H9 (cell line): ENCODE results near the gene NT5C2. TPM values are rescaled to one million over a fixed set of nuclear protein-coding genes. Genes with fewer than 3 reads are reported as not detected.
A peak's percentile ranks its signal among the peaks of the same experiment; 100 is the strongest.

Experiments
- DNase-seq: peaks from one replicate; pipeline ENCODE4 v3.0.0-alpha.2; 2017
- H2AFZ ChIP-seq: one replicate; pipeline ENCODE4 v1.6.1; 2013; ENCODE audit warnings: mild to moderate bottlenecking, low read length, control low read depth, moderate library complexity
- H2AK5ac ChIP-seq: 2 replicates; pipeline ENCODE4 v1.6.1; 2013; ENCODE audit warnings: low read length, control low read depth, mixed read lengths; ENCODE audit not compliant: insufficient read length
- H2BK120ac ChIP-seq: one replicate; pipeline ENCODE4 v1.6.1; 2013; ENCODE audit warnings: low read depth, mild to moderate bottlenecking, low read length, control low read depth, inconsistent platforms; ENCODE audit not compliant: poor library complexity, severe bottlenecking
- H2BK12ac ChIP-seq: 2 replicates; pipeline ENCODE4 v1.6.1; 2013; ENCODE audit warnings: low read length, control low read depth, mixed read lengths, low read depth; ENCODE audit not compliant: insufficient read length
- H2BK15ac ChIP-seq: 2 replicates; pipeline ENCODE4 v1.6.1; 2013; ENCODE audit warnings: low read depth, low read length, control low read depth
- H2BK20ac ChIP-seq: one replicate; pipeline ENCODE4 v1.6.1; 2013; ENCODE audit warnings: low read depth, mild to moderate bottlenecking, low read length, control low read depth, inconsistent platforms; ENCODE audit not compliant: poor library complexity, severe bottlenecking
- H2BK5ac ChIP-seq: 2 replicates; pipeline ENCODE4 v1.6.1; 2013; ENCODE audit warnings: low read length, control low read depth, mixed read lengths; ENCODE audit not compliant: insufficient read length
- H3K14ac ChIP-seq: 2 replicates; pipeline ENCODE4 v1.6.1; 2013; ENCODE audit warnings: low read length, control low read depth; ENCODE audit not compliant: insufficient read depth
- H3K18ac ChIP-seq: 2 replicates; pipeline ENCODE4 v1.6.1; 2013; ENCODE audit warnings: low read depth, mild to moderate bottlenecking, mixed read lengths, low read length, control low read depth; ENCODE audit not compliant: insufficient read length
- H3K23ac ChIP-seq: 2 replicates; pipeline ENCODE4 v1.6.1; 2013; ENCODE audit warnings: low read length, control low read depth, mixed read lengths, low read depth; ENCODE audit not compliant: insufficient read length
- H3K23me2 ChIP-seq: 2 replicates; pipeline ENCODE4 v1.6.1; 2013; ENCODE audit warnings: low read depth, mild to moderate bottlenecking, mixed read lengths, low read length, control low read depth; ENCODE audit not compliant: insufficient read length, poor library complexity, severe bottlenecking
- H3K27ac ChIP-seq: 2 replicates; pipeline ENCODE4 v1.5.1; 2013; ENCODE audit warnings: low read length, control low read depth, mixed read lengths, low read depth; ENCODE audit not compliant: insufficient read length
- H3K27me3 ChIP-seq: 2 replicates; pipeline ENCODE4 v1.6.1; 2013; ENCODE audit warnings: low read length, control low read depth, inconsistent platforms; ENCODE audit not compliant: insufficient read depth
- H3K4ac ChIP-seq: 2 replicates; pipeline ENCODE4 v1.6.1; 2013; ENCODE audit warnings: low read depth, mild to moderate bottlenecking, control low read depth, inconsistent platforms, low read length, moderate library complexity
- H3K4me1 ChIP-seq: 2 replicates; pipeline ENCODE4 v1.6.1; 2013; ENCODE audit warnings: low read length, control low read depth, inconsistent platforms; ENCODE audit not compliant: insufficient read depth
- H3K4me2 ChIP-seq: 2 replicates; pipeline ENCODE4 v1.6.1; 2013; ENCODE audit warnings: low read length, control low read depth, mixed read lengths; ENCODE audit not compliant: insufficient read length, insufficient read depth
- H3K56ac ChIP-seq: 2 replicates; pipeline ENCODE4 v1.6.1; 2013; ENCODE audit warnings: low read depth, mild to moderate bottlenecking, mixed read lengths, low read length, control low read depth; ENCODE audit not compliant: insufficient read length
- H3K79me1 ChIP-seq: 2 replicates; pipeline ENCODE4 v1.6.1; 2013; ENCODE audit warnings: low read depth, mild to moderate bottlenecking, moderate library complexity, low read length, control low read depth, inconsistent platforms; ENCODE audit not compliant: insufficient read depth, poor library complexity, severe bottlenecking
- H3K79me2 ChIP-seq: 2 replicates; pipeline ENCODE4 v1.6.1; 2013; ENCODE audit warnings: low read length, control low read depth, inconsistent platforms; ENCODE audit not compliant: insufficient read depth
- H3K9ac ChIP-seq: 2 replicates; pipeline ENCODE4 v1.6.1; 2013; ENCODE audit warnings: low read length, control low read depth, mixed read lengths; ENCODE audit not compliant: insufficient read length; ENCODE audit errors: extremely low read depth
- H3K9me3 ChIP-seq: one replicate; pipeline ENCODE4 v1.6.1; 2013; ENCODE audit warnings: low read depth, low read length, inconsistent platforms; ENCODE audit not compliant: control insufficient read depth
- H3T11ph ChIP-seq: one replicate; pipeline ENCODE4 v1.6.1; 2013; ENCODE audit warnings: mild to moderate bottlenecking, low read length, control low read depth, inconsistent platforms
- H4K20me1 ChIP-seq: one replicate; pipeline ENCODE4 v1.6.1; 2013; ENCODE audit not compliant: control insufficient read depth, insufficient read length, insufficient read depth
- H4K5ac ChIP-seq: 2 replicates; pipeline ENCODE4 v1.6.1; 2013; ENCODE audit warnings: low read depth, mild to moderate bottlenecking, mixed read lengths, low read length, control low read depth; ENCODE audit not compliant: insufficient read length
- H4K8ac ChIP-seq: replicated peaks from 2 replicates; pipeline ENCODE4 v1.6.1; 2013; ENCODE audit warnings: low read length, control low read depth, mixed read lengths, low read depth; ENCODE audit not compliant: insufficient read length
- H4K91ac ChIP-seq: 2 replicates; pipeline ENCODE4 v1.6.1; 2013; ENCODE audit warnings: low read depth, mild to moderate bottlenecking, moderate library complexity, mixed read lengths, low read length, control low read depth; ENCODE audit not compliant: insufficient read length
- H3K27ac Mint-ChIP-seq, 3 experiments: 2 replicates in 2 of 3; 3 replicates in 1 of 3; pipeline ENCODE4 v1.8.0; 2020 to 2021; ENCODE audit warnings: mixed read lengths in 3 of 3, mild to moderate bottlenecking in 1 of 3, moderate library complexity in 1 of 3
- H3K27me3 Mint-ChIP-seq: 2 replicates; pipeline ENCODE4 v1.8.0; 2021; ENCODE audit warnings: low read depth, mild to moderate bottlenecking, moderate library complexity, mixed read lengths
- H3K36me3 Mint-ChIP-seq, 3 experiments: 2 replicates in 2 of 3; 3 replicates in 1 of 3; pipeline ENCODE4 v1.8.0; 2020 to 2021; ENCODE audit warnings: low read depth in 3 of 3, mixed read lengths in 3 of 3; ENCODE audit not compliant: insufficient read depth in 1 of 3
- H3K4me1 Mint-ChIP-seq, 2 experiments: 2 replicates each; pipeline ENCODE4 v1.8.0; 2020; ENCODE audit warnings: mixed read lengths in 2 of 2
- H3K4me3 Mint-ChIP-seq, 2 experiments: 2 replicates in 1 of 2; 3 replicates in 1 of 2; pipeline ENCODE4 v1.8.0; 2020 to 2021; ENCODE audit warnings: mild to moderate bottlenecking in 2 of 2, mixed read lengths in 2 of 2, moderate library complexity in 1 of 2
- H3K9me3 Mint-ChIP-seq, 2 experiments: 2 replicates in 1 of 2; 3 replicates in 1 of 2; pipeline ENCODE4 v1.8.0; 2020; ENCODE audit warnings: mild to moderate bottlenecking in 2 of 2, mixed read lengths in 2 of 2, moderate library complexity in 1 of 2
- WGBS: extraction: QIAGEN DNeasy Blood & Tissue Kit; methylation state at CpG from one replicate; pipeline ENCODE4 v1.1.7; 2013; ENCODE audit warnings: missing lambda C conversion rate, low lambda C conversion rate, mixed read lengths; ENCODE audit not compliant: insufficient read length; ENCODE audit errors: extremely low coverage; 5-methylcytosine and 5-hydroxymethylcytosine counted together
- total RNA-seq: library from RNA; stranded (reverse); gene quantifications from 2 replicates; pipeline ENCODE4 v1.2.1, GENCODE V29; 2021
- TF ChIP-seq, protein P1 (sequence below): fragments of 200-600 bp; sonication (generic); conservative IDR thresholded peaks from 3 replicates; pipeline ENCODE4 v1.8.0; 2021; ENCODE audit warnings: antibody characterized with exemption, mild to moderate bottlenecking

Gene NT5C2
- total RNA-seq, 1 experiment from 2014 or later = 69.6 TPM

DNA sequence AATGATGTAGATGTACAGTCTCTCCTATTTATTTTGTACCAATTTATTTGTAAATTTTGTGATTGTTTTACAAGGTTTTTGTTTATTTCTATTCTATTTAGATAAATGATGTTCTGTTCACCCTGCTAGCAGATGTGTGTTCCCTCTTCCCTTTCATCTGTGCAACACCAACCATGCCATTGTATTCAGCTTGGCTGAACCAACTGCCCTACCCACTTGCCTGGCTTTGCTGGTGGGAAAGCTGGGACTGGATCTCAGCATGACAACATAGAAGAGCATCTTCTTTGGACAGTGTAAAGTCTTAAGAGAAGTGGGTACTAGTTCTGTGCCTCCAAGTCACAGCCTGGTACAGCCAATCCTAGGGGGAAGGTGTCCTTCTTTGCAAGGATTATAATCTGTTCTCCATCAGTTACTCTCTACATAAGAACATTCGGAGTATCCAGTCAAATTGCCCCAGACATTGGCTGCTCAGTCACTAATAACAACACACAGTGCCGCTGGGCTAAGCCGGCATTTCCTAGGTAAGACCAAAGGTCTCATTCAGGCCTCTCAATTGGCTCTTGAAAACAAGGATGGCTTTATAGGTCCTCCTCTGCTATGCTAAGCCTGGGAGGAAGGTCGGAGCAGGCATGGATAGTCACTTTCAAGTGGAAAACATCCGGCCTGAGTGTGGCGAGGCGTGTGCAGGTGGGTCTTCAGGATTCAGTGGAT is 109.7 kb downstream of the NT5C2 start:
- no peaks in the 10 kb centered on the region for H3K4me1 Mint-ChIP-seq
- no peaks in the 10 kb centered on the region for H3K27me3 ChIP-seq
- no peak overlapping the region for H2BK20ac ChIP-seq
- H3K79me1 ChIP-seq = no peaks in the 10 kb centered on the region
- no peaks in the 10 kb centered on the region for H3K23me2 ChIP-seq
- DNase-seq = no peak
- no peak overlapping the region for H2AK5ac ChIP-seq
- no peak overlapping the region for H4K8ac ChIP-seq
- no peak overlapping the region for H2BK15ac ChIP-seq
- no peaks in the 10 kb centered on the region for H3K9me3 Mint-ChIP-seq
- no peak overlapping the region for H3K4ac ChIP-seq
- WGBS = no CpG with 5 or more reads among the region's 7 CpGs
- H3K4me1 ChIP-seq = no peaks in the 10 kb centered on the region
- no peak overlapping the region for H3K23ac ChIP-seq
- no peak overlapping the region for H3K14ac ChIP-seq
- H4K20me1 ChIP-seq = no peaks in the 10 kb centered on the region
- H3K4me3 Mint-ChIP-seq = no peak overlapping the region
- no peak overlapping the region for H3K4me2 ChIP-seq
- no peaks in the 10 kb centered on the region for H3K79me2 ChIP-seq
- H2BK12ac ChIP-seq = no peak overlapping the region
- H2BK120ac ChIP-seq = no peak overlapping the region
- no peak overlapping the region for H4K91ac ChIP-seq
- no peak overlapping the region for H3K27ac ChIP-seq
- no peak overlapping the region for H4K5ac ChIP-seq
- no peak overlapping the region for H3K56ac ChIP-seq
- no peak overlapping the region for H2AFZ ChIP-seq
- no peak overlapping the region for H3K18ac ChIP-seq
- no peaks in the 10 kb centered on the region for H3K27me3 Mint-ChIP-seq
- no peak overlapping the region for H3K9ac ChIP-seq
- H3K36me3 Mint-ChIP-seq = peaks cover 0 to 32% (median 20%) of the 10 kb centered on the region in 3 experiments; a peak in 4 of 7 replicates
- no peak overlapping the region for H2BK5ac ChIP-seq
- H3K27ac Mint-ChIP-seq = peak overlapping the region in 1 of 3 experiments; percentile 36; a peak in 3 of 7 replicates
- no peaks in the 10 kb centered on the region for H3K9me3 ChIP-seq
- TF ChIP-seq, protein P1, sequence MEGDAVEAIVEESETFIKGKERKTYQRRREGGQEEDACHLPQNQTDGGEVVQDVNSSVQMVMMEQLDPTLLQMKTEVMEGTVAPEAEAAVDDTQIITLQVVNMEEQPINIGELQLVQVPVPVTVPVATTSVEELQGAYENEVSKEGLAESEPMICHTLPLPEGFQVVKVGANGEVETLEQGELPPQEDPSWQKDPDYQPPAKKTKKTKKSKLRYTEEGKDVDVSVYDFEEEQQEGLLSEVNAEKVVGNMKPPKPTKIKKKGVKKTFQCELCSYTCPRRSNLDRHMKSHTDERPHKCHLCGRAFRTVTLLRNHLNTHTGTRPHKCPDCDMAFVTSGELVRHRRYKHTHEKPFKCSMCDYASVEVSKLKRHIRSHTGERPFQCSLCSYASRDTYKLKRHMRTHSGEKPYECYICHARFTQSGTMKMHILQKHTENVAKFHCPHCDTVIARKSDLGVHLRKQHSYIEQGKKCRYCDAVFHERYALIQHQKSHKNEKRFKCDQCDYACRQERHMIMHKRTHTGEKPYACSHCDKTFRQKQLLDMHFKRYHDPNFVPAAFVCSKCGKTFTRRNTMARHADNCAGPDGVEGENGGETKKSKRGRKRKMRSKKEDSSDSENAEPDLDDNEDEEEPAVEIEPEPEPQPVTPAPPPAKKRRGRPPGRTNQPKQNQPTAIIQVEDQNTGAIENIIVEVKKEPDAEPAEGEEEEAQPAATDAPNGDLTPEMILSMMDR = no peak
- no peak overlapping the region for H3T11ph ChIP-seq
